HepG2 (cell line): Measurements from ENCODE around the gene NMRAL1. TPM values are rescaled to one million over a fixed set of nuclear protein-coding genes. Genes with fewer than 3 reads are reported as not detected.

Experiments
- AHR ChIP-seq: IDR thresholded peaks from 2 replicates; pipeline ENCODE4 v1.6.1; 2018; ENCODE audit warnings: missing genetic modification reagents, missing compliant biosample characterization
- DPF2 ChIP-seq: sonication (generic); formaldehyde crosslinking; IDR thresholded peaks from 2 replicates; pipeline ENCODE4 v1.4.0; 2020; ENCODE audit warnings: mild to moderate bottlenecking, low read depth, missing genetic modification reagents, borderline replicate concordance
- E2F2 ChIP-seq: sonication (generic); formaldehyde crosslinking; IDR thresholded peaks from 2 replicates; pipeline ENCODE4 v1.4.0; 2020; ENCODE audit warnings: missing genetic modification reagents, borderline replicate concordance
- GATA4 ChIP-seq: sonication (generic); IDR thresholded peaks from 2 replicates; pipeline ENCODE4 v1.6.1; 2016; ENCODE audit warnings: antibody characterized with exemption, low read depth, borderline replicate concordance
- KAT7 ChIP-seq: IDR thresholded peaks from 2 replicates; pipeline ENCODE4 v1.6.1; 2018; ENCODE audit warnings: borderline replicate concordance, missing compliant biosample characterization
- KDM4B ChIP-seq: sonication (generic); formaldehyde crosslinking; IDR thresholded peaks from 2 replicates; pipeline ENCODE4 v1.4.0; 2020; ENCODE audit warnings: missing genetic modification reagents
- SRSF9 ChIP-seq: fragments of 200-400 bp; formaldehyde crosslinking; IDR thresholded peaks from 2 replicates; pipeline ENCODE4 v1.6.1; 2018; ENCODE audit warnings: borderline replicate concordance, mild to moderate bottlenecking, low read depth, low read length; ENCODE audit not compliant: insufficient read depth, poor library complexity, severe bottlenecking
- TAF15 ChIP-seq: fragments of 200-400 bp; formaldehyde crosslinking; IDR thresholded peaks from one replicate; pipeline ENCODE4 v1.6.1; 2018; ENCODE audit warnings: mild to moderate bottlenecking, low read depth, low read length; ENCODE audit not compliant: poor library complexity, severe bottlenecking
- TEAD3 ChIP-seq: optimal IDR thresholded peaks from 2 replicates; pipeline ENCODE3; 2016; ENCODE audit warnings: borderline replicate concordance
- TIGD3 ChIP-seq: sonication (generic); formaldehyde crosslinking; IDR thresholded peaks from 2 replicates; pipeline ENCODE4 v1.5.1; 2020; ENCODE audit warnings: mild to moderate bottlenecking, missing genetic modification reagents, borderline replicate concordance
- ZFYVE20 ChIP-seq: sonication (generic); formaldehyde crosslinking; IDR thresholded peaks from 2 replicates; pipeline ENCODE4 v1.8.0; 2023; ENCODE audit warnings: low read depth, mild to moderate bottlenecking, moderate library complexity, missing genetic modification reagents, borderline replicate concordance
- ZNF101 ChIP-seq: sonication (generic); formaldehyde crosslinking; IDR thresholded peaks from 2 replicates; pipeline ENCODE4 v1.4.0; 2020; ENCODE audit warnings: mild to moderate bottlenecking, low read depth, missing genetic modification reagents, borderline replicate concordance
- ZNF230 ChIP-seq: sonication (generic); formaldehyde crosslinking; IDR thresholded peaks from 2 replicates; pipeline ENCODE4 v1.4.0; 2020; ENCODE audit warnings: mild to moderate bottlenecking, missing genetic modification reagents
- ZNF274 ChIP-seq: sonication (generic); formaldehyde crosslinking; IDR thresholded peaks from 2 replicates; pipeline ENCODE4 v1.5.1; 2020; ENCODE audit warnings: mild to moderate bottlenecking, missing genetic modification reagents
- ZNF329 ChIP-seq: sonication (generic); formaldehyde crosslinking; IDR thresholded peaks from 2 replicates; pipeline ENCODE4 v1.9.0; 2021; ENCODE audit warnings: low read depth, mild to moderate bottlenecking, missing genetic modification reagents
- ZNF367 ChIP-seq: sonication (generic); formaldehyde crosslinking; IDR thresholded peaks from 2 replicates; pipeline ENCODE4 v1.4.0; 2020; ENCODE audit warnings: missing genetic modification reagents, borderline replicate concordance
- ZNF546 ChIP-seq: sonication (generic); formaldehyde crosslinking; conservative IDR thresholded peaks from 2 replicates; pipeline ENCODE4 v1.8.1; 2023; ENCODE audit warnings: mild to moderate bottlenecking, missing genetic modification reagents
- ZNF564 ChIP-seq: sonication (generic); formaldehyde crosslinking; IDR thresholded peaks from 2 replicates; pipeline ENCODE4 v1.8.1; 2023; ENCODE audit warnings: mild to moderate bottlenecking, missing genetic modification reagents
- ZNF747 ChIP-seq: sonication (generic); formaldehyde crosslinking; IDR thresholded peaks from 2 replicates; pipeline ENCODE4 v1.8.1; 2023; ENCODE audit warnings: missing genetic modification reagents, mild to moderate bottlenecking, borderline replicate concordance
- ZNF878 ChIP-seq: sonication (generic); formaldehyde crosslinking; IDR thresholded peaks from 2 replicates; pipeline ENCODE4 v1.8.1; 2023; ENCODE audit warnings: mild to moderate bottlenecking, missing genetic modification reagents, moderate library complexity
- polyA plus RNA-seq, 8 experiments: library from polyadenylated mRNA; depleted of rRNA in 3 of 8; stranded (reverse) in 7 of 8; unstranded in 1 of 8; fragments of >200 nt; fragmentation: Illumina TruSeq in 4 of 8; extraction: Trizol in 4 of 8; gene quantifications; 2 replicates each; pipeline versions ENCODE4 v1.2.1 to v1.2.3, GENCODE V29; 2011 to 2016; ENCODE audit warnings: low read depth in 4 of 8, missing spikeins in 1 of 8, mixed read lengths in 1 of 8; ENCODE audit not compliant: insufficient read depth in 1 of 8
- total RNA-seq, 5 experiments: library from RNA; depleted of rRNA; stranded (reverse); fragments of >200 nt; fragmentation: Illumina TruSeq; extraction: Trizol; gene quantifications; 2 replicates each; pipeline ENCODE4 v1.2.3, GENCODE V29; 2016; ENCODE audit warnings: low read depth in 1 of 5
- TF ChIP-seq, protein P1 (sequence below): IDR thresholded peaks from 2 replicates; pipeline ENCODE4 v1.6.1; 2016; ENCODE audit warnings: low read depth
- TF ChIP-seq, protein P2 (sequence below): sonication (generic); formaldehyde crosslinking; IDR thresholded peaks from 2 replicates; pipeline ENCODE4 v1.4.0; 2020; ENCODE audit warnings: missing genetic modification reagents
- TF ChIP-seq, protein P3 (sequence below): sonication (generic); formaldehyde crosslinking; IDR thresholded peaks from 2 replicates; pipeline ENCODE4 v1.8.1; 2023; ENCODE audit warnings: missing genetic modification reagents, mild to moderate bottlenecking, borderline replicate concordance

The NMRAL1 gene
- total and polyA plus RNA-seq, 2 of the 13 experiments (the other 11 are each of a cell fraction or from before 2014, with no cell fraction given): 30.8 to 33.1 TPM

GRCh38 chr16:4426021-4426684, 48.3 kb downstream of the NMRAL1 start (continued):
- TF ChIP-seq, protein P1, sequence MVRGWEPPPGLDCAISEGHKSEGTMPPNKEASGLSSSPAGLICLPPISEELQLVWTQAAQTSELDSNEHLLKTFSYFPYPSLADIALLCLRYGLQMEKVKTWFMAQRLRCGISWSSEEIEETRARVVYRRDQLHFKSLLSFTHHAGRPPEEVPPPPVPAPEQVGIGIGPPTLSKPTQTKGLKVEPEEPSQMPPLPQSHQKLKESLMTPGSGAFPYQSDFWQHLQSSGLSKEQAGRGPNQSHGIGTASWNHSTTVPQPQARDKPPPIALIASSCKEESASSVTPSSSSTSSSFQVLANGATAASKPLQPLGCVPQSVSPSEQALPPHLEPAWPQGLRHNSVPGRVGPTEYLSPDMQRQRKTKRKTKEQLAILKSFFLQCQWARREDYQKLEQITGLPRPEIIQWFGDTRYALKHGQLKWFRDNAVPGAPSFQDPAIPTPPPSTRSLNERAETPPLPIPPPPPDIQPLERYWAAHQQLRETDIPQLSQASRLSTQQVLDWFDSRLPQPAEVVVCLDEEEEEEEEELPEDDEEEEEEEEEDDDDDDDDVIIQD (CRISPR knock-in tag): no peak
- no peak for TF ChIP-seq TEAD3 (CRISPR knock-in tag)
- TF ChIP-seq ZNF230 (CRISPR knock-in tag): peak; percentile 89; the same call in 1 of the 2 replicates
- peak; percentile 50 for TF ChIP-seq TAF15
- no peak for TF ChIP-seq ZNF101 (CRISPR knock-in tag)
- no peak for TF ChIP-seq GATA4
- TF ChIP-seq ZFYVE20: no peak
- peak; percentile 82; the same call in 1 of the 2 replicates for TF ChIP-seq ZNF329 (CRISPR knock-in tag)
- TF ChIP-seq SRSF9: no peak
- no peak for TF ChIP-seq ZNF878
- peak; percentile 59; the same call in 1 of the 2 replicates for TF ChIP-seq KDM4B (CRISPR knock-in tag)
- no peak for TF ChIP-seq ZNF564
- TF ChIP-seq ZNF274 (CRISPR knock-in tag): no peak
- TF ChIP-seq ZNF546: peak; percentile 86; the same call in 1 of the 2 replicates
- TF ChIP-seq TIGD3: no peak
- TF ChIP-seq DPF2 (CRISPR knock-in tag): peak; percentile 53; the same call in 1 of the 2 replicates
- TF ChIP-seq ZNF747: peak; percentile 48; the same call in 1 of the 2 replicates
- 0 out of 2 replicates have a peak, but pooled peaks have one; percentile 19 for TF ChIP-seq E2F2 (CRISPR knock-in tag)
- no peak for TF ChIP-seq ZNF367
- TF ChIP-seq, protein P2, sequence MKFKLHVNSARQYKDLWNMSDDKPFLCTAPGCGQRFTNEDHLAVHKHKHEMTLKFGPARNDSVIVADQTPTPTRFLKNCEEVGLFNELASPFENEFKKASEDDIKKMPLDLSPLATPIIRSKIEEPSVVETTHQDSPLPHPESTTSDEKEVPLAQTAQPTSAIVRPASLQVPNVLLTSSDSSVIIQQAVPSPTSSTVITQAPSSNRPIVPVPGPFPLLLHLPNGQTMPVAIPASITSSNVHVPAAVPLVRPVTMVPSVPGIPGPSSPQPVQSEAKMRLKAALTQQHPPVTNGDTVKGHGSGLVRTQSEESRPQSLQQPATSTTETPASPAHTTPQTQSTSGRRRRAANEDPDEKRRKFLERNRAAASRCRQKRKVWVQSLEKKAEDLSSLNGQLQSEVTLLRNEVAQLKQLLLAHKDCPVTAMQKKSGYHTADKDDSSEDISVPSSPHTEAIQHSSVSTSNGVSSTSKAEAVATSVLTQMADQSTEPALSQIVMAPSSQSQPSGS (CRISPR knock-in tag): peak; percentile 41; the same call in 1 of the 2 replicates
- TF ChIP-seq, protein P3, sequence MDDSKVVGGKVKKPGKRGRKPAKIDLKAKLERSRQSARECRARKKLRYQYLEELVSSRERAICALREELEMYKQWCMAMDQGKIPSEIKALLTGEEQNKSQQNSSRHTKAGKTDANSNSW (CRISPR knock-in tag): no peak
- peak; percentile 80; the same call in 1 of the 2 replicates for TF ChIP-seq KAT7
- TF ChIP-seq AHR: peak; percentile 24; the same call in 1 of the 2 replicates
